GM18861 (cell line): Measurements from ENCODE around the gene CHURC1.

Experiments
- ATAC-seq: cut with Tn5 transposase; IDR thresholded peaks from one replicate; pipeline ENCODE4 v1.9.1; 2021; ENCODE audit not compliant: unreplicated experiment

CHURC1 gene

GRCh38 chr14:64914237-64915028, at the start of gene CHURC1:
TSS of gene CHURC1 (plus strand) at chr14:64914455. CDS start at chr14:64914496, 41 bp downstream.
- ATAC-seq, result peak; percentile 93

- no peak for ATAC-seq
These were observed 49.1 kb upstream of the CHURC1 start for GRCh38 chr14:64865109-64865508.

- no peak for ATAC-seq
These were observed 48.3 kb upstream of the CHURC1 start for GRCh38 chr14:64865992-64866391.

- no peak for ATAC-seq
These were observed 47.1 kb upstream of the CHURC1 start for GRCh38 chr14:64867182-64867581.

- ATAC-seq, result no peak
These were observed 45.9 kb upstream of the CHURC1 start for GRCh38 chr14:64868379-64868778.

- no peak for ATAC-seq
These were observed 45.4 kb upstream of the CHURC1 start for GRCh38 chr14:64868841-64869240.

GRCh38 chr14:64870160-64870559, 44.1 kb upstream of the CHURC1 start:
- ATAC-seq, result no peak

- no peak for ATAC-seq
These were observed 42.9 kb upstream of the CHURC1 start for GRCh38 chr14:64871344-64871743.

GRCh38 chr14:64873506-64874219, 40.6 kb upstream of the CHURC1 start:
- no peak for ATAC-seq

- no peak for ATAC-seq
These were observed 38.9 kb upstream of the CHURC1 start for GRCh38 chr14:64875350-64875749.

- ATAC-seq, result no peak
These were observed 36.4 kb upstream of the CHURC1 start for GRCh38 chr14:64877846-64878245.

GRCh38 chr14:64878837-64879634, 35.2 kb upstream of the CHURC1 start:
- no peak for ATAC-seq

- no peak for ATAC-seq
These were observed 34.5 kb upstream of the CHURC1 start, which contains the start of gene SPTB for GRCh38 chr14:64879635-64880220. TSS of gene SPTB (minus strand) at chr14:64879907. CDS start at chr14:64823094, 56,813 bp downstream.

- ATAC-seq, result no peak
These were observed 33.8 kb upstream of the CHURC1 start for GRCh38 chr14:64880221-64881121.

- no peak for ATAC-seq
These were observed 28.7 kb upstream of the CHURC1 start for GRCh38 chr14:64885559-64885958.

- no peak for ATAC-seq
These were observed 24.9 kb upstream of the CHURC1 start for GRCh38 chr14:64889352-64889751.

- no peak for ATAC-seq
These were observed 22.9 kb upstream of the CHURC1 start for GRCh38 chr14:64891173-64891838.

GRCh38 chr14:64891839-64892375, 22.3 kb upstream of the CHURC1 start:
- ATAC-seq, result no peak

GRCh38 chr14:64899958-64900357, 14.3 kb upstream of the CHURC1 start:
- ATAC-seq, result no peak
